Measurements from ENCODE around the gene SPP2.

Gene SPP2

GRCh38 chr2:234060236-234060635 is 9.7 kb downstream of the SPP2 start:
- no peak overlapping the region for H3K27ac ChIP-seq
- no peak for TF ChIP-seq CTCF (conservative IDR thresholded peaks at IDR 0.05)
- no peak for TF ChIP-seq ZFX (IDR thresholded peaks at IDR 0.05)

GRCh38 chr2:234061624-234062257 is 11.2 kb downstream of the SPP2 start:
- H3K27ac ChIP-seq: no peak overlapping the region
- no peak for TF ChIP-seq CTCF (conservative IDR thresholded peaks at IDR 0.05)
- TF ChIP-seq ZFX (IDR thresholded peaks at IDR 0.05): no peak

GRCh38 chr2:234066587-234066986 is 16.1 kb downstream of the SPP2 start:
- no peak for TF ChIP-seq ZFX (IDR thresholded peaks at IDR 0.05)
- TF ChIP-seq CTCF (conservative IDR thresholded peaks at IDR 0.05): no peak
- H3K27ac ChIP-seq: no peak overlapping the region

- TF ChIP-seq ZFX (IDR thresholded peaks at IDR 0.05) (no peak), CTCF (conservative IDR thresholded peaks at IDR 0.05) (no peak)
- no peak overlapping the region for H3K27ac ChIP-seq
These were observed 21.2 kb downstream of the SPP2 start for GRCh38 chr2:234071664-234072063.

- no peak overlapping the region for H3K27ac ChIP-seq
- TF ChIP-seq CTCF (conservative IDR thresholded peaks at IDR 0.05) (no peak), ZFX (IDR thresholded peaks at IDR 0.05) (no peak)
These were observed 22.0 kb downstream of the SPP2 start for GRCh38 chr2:234072454-234072853.

- no peak overlapping the region for H3K27ac ChIP-seq
These were observed 24.4 kb downstream of the SPP2 start for GRCh38 chr2:234074751-234075517.

More at GRCh38 chr2:234074751-234075517, 24.4 kb downstream of the SPP2 start:
- TF ChIP-seq CTCF (conservative IDR thresholded peaks at IDR 0.05): no peak
- no peak for TF ChIP-seq ZFX (IDR thresholded peaks at IDR 0.05)
